ENCODE measurements around the gene HOXD9. TPM values are rescaled to one million over a fixed set of nuclear protein-coding genes. Genes with fewer than 3 reads are reported as not detected.

HOXD9 gene
- total RNA-seq, 1 experiment from 2014 or later, result not detected

- intact Hi-C loops (cut with micrococcal nuclease; ENCODE audit: unreplicated experiment), result loop anchor here (10.0 kb wide), 2 partner anchors 487 to 1057 kb away; no protein-coding TSS in a partner anchor
- DNase-seq, result no peak
- TF ChIP-seq CTCF (IDR thresholded peaks at IDR 0.05; ENCODE audit: insufficient read depth in 1 of 2, low read depth in 1 of 2, low read length in 1 of 2, severe bottlenecking in 1 of 2, unreplicated experiment in 1 of 2), result no peak
- no peak overlapping the region for H3K27ac Mint-ChIP-seq (ENCODE audit: unreplicated experiment)
- H3K36me3 Mint-ChIP-seq (ENCODE audit: insufficient read depth, unreplicated experiment), result no peaks in the 10 kb centered on the region
- ChIA-PET CTCF (no interaction called here), POLR2A (no interaction called here)
- H3K27me3 ChIP-seq (replicated peaks; ENCODE audit: control insufficient read depth, insufficient read depth, low read length), result peaks cover 14% of the 10 kb centered on the region
- H3K4me1 ChIP-seq, result peaks cover 9% of the 10 kb centered on the region
- H3K4me3 ChIP-seq (ENCODE audit: low read depth, low read length), result no peak overlapping the region
- peak overlapping the region; percentile 68 for H3K4me3 Mint-ChIP-seq (ENCODE audit: unreplicated experiment)
- H3K9me3 Mint-ChIP-seq (ENCODE audit: unreplicated experiment), result no peaks in the 10 kb centered on the region
- no peaks in the 10 kb centered on the region for H3K36me3 ChIP-seq (ENCODE audit: control insufficient read depth, insufficient read depth, low read length)
- BruUV-seq (replicated peaks), result no TSS peak
- H3K9me3 ChIP-seq, result no peaks in the 10 kb centered on the region
- peaks cover 41% of the 10 kb centered on the region for H3K27me3 Mint-ChIP-seq (ENCODE audit: insufficient read depth, unreplicated experiment)
- H3K4me1 Mint-ChIP-seq (ENCODE audit: low read depth, unreplicated experiment), result no peaks in the 10 kb centered on the region
Observed at GRCh38 chr2:176091329-176092258, 30.9 kb upstream of the HOXD9 start.

GRCh38 chr2:176092270-176093144, 30.0 kb upstream of the HOXD9 start, which contains the start of gene HOXD13:
Gene HOXD13 (plus strand): TSS chr2:176092721. CDS start chr2:176092891, 170 bp downstream.
- no peak for DNase-seq
- Histone ChIP-seq H3K27me3 (replicated peaks; ENCODE audit: control insufficient read depth, insufficient read depth, low read length) (peaks cover 16% of the 10 kb centered on the region), H3K4me1 (peaks cover 9% of the 10 kb centered on the region), H3K36me3 (ENCODE audit: control insufficient read depth, insufficient read depth, low read length) (no peaks in the 10 kb centered on the region), H3K4me3 (ENCODE audit: low read depth, low read length) (peak within 1 kb of the TSS; percentile 36), H3K9me3 (no peaks in the 10 kb centered on the region)
- H3K36me3 Mint-ChIP-seq (ENCODE audit: insufficient read depth, unreplicated experiment), result no peaks in the 10 kb centered on the region
- no peak within 1 kb of the TSS for H3K27ac Mint-ChIP-seq (ENCODE audit: unreplicated experiment)
- BruUV-seq (replicated peaks), result no TSS peak
- H3K4me1 Mint-ChIP-seq (ENCODE audit: low read depth, unreplicated experiment), result no peaks in the 10 kb centered on the region
- CTCF ChIA-PET, result no interaction called here
- no peaks in the 10 kb centered on the region for H3K9me3 Mint-ChIP-seq (ENCODE audit: unreplicated experiment)
- TF ChIP-seq CTCF (IDR thresholded peaks at IDR 0.05; ENCODE audit: insufficient read depth in 1 of 2, low read depth in 1 of 2, low read length in 1 of 2, severe bottlenecking in 1 of 2, unreplicated experiment in 1 of 2), result no peak
- intact Hi-C loops (cut with micrococcal nuclease; ENCODE audit: unreplicated experiment), result loop anchor here (10.0 kb wide), 2 partner anchors 488 to 1058 kb away; no protein-coding TSS in a partner anchor
- POLR2A ChIA-PET, result no interaction called here
- peaks cover 41% of the 10 kb centered on the region for H3K27me3 Mint-ChIP-seq (ENCODE audit: insufficient read depth, unreplicated experiment)
- peak within 1 kb of the TSS; percentile 68 for H3K4me3 Mint-ChIP-seq (ENCODE audit: unreplicated experiment)

All from Caco-2 (cell line).